K562 (cell line): Measurements from ENCODE around the gene BST1. TPM values are rescaled to one million over a fixed set of nuclear protein-coding genes. Genes with fewer than 3 reads are reported as not detected.

Experiments
- FOXA3 ChIP-seq, 2 experiments: fragments of 450-650 bp in 1 of 2; sonication (generic) in 1 of 2; formaldehyde crosslinking; IDR thresholded peaks in 1 of 2; conservative IDR thresholded peaks in 1 of 2; 2 replicates each; pipeline versions ENCODE4 v1.4.0 to v1.8.0; 2020 to 2022; ENCODE audit warnings: mild to moderate bottlenecking in 2 of 2, missing genetic modification reagents in 1 of 2
- FOXM1 ChIP-seq, 2 experiments: fragments of 450-650 bp in 1 of 2; sonication (generic) in 1 of 2; formaldehyde crosslinking in 1 of 2; IDR thresholded peaks; 2 replicates each; pipeline versions ENCODE4 v1.6.1 to v1.9.0; 2017 to 2022; ENCODE audit warnings: low read depth in 2 of 2, mild to moderate bottlenecking in 2 of 2, missing genetic modification reagents in 1 of 2, moderate library complexity in 1 of 2
- MCM7 ChIP-seq, 2 experiments: fragments of 450-650 bp; IDR thresholded peaks; 2 replicates each; pipeline ENCODE4 v1.6.1; 2016 to 2018
- PCBP1 ChIP-seq: fragments of 200-400 bp; formaldehyde crosslinking; IDR thresholded peaks from 2 replicates; pipeline ENCODE4 v1.6.1; 2018; ENCODE audit warnings: mild to moderate bottlenecking, low read depth, low read length; ENCODE audit not compliant: poor library complexity, severe bottlenecking
- PTRF ChIP-seq: fragments of 450-650 bp; IDR thresholded peaks from 2 replicates; pipeline ENCODE4 v1.6.1; 2016; ENCODE audit warnings: mild to moderate bottlenecking, missing genetic modification characterization, missing compliant biosample characterization
- PURB ChIP-seq: sonication (generic); formaldehyde crosslinking; IDR thresholded peaks from 2 replicates; pipeline ENCODE4 v1.9.0; 2021; ENCODE audit warnings: low read depth, mild to moderate bottlenecking, missing genetic modification reagents
- STAT5A ChIP-seq: IDR thresholded peaks from 2 replicates; pipeline ENCODE4 v1.6.1; 2012; ENCODE audit warnings: low read length, inconsistent platforms, borderline replicate concordance
- TEAD4 ChIP-seq, 2 experiments: sonication (generic) in 1 of 2; formaldehyde crosslinking in 1 of 2; IDR thresholded peaks; 2 replicates each; pipeline versions ENCODE4 v1.6.1 to v1.8.0; 2012 to 2022; ENCODE audit warnings: borderline replicate concordance in 1 of 2, inconsistent platforms in 1 of 2, low read length in 1 of 2, mild to moderate bottlenecking in 1 of 2, missing genetic modification reagents in 1 of 2
- ZBTB26 ChIP-seq: fragments of 450-650 bp; formaldehyde crosslinking; IDR thresholded peaks from 2 replicates; pipeline ENCODE4 v1.4.0; 2022; ENCODE audit warnings: missing genetic modification characterization
- ZNF584 ChIP-seq: fragments of 200-800 bp; sonication (Bioruptor generic); IDR thresholded peaks from 2 replicates; pipeline ENCODE4 v1.6.1; 2016; ENCODE audit warnings: low read depth, mild to moderate bottlenecking, missing genetic modification characterization, missing compliant biosample characterization
- polyA plus RNA-seq, 8 experiments: library from polyadenylated mRNA; depleted of rRNA in 4 of 8; stranded (reverse) in 5 of 8; unstranded in 3 of 8; fragments of >200 nt; fragmentation: Nextera tagmentation in 2 of 8; fragmentation: Illumina TruSeq in 1 of 8; extraction: Ambion mirVana in 2 of 8; extraction: Trizol in 1 of 8; gene quantifications; 2 replicates each; pipeline versions ENCODE4 v1.2.1 to v1.2.3, GENCODE V29; 2011 to 2014; ENCODE audit warnings: inconsistent platforms in 1 of 8, missing spikeins in 1 of 8
- total RNA-seq, 7 experiments: library from RNA; depleted of rRNA in 6 of 7; stranded (reverse); fragments of >200 nt in 6 of 7; fragmentation: Illumina TruSeq in 2 of 7; extraction: Trizol in 2 of 7; gene quantifications; 2 replicates each; pipeline versions ENCODE4 v1.2.1 to v1.2.3, GENCODE V29; 2011 to 2021; ENCODE audit warnings: low replicate concordance in 1 of 7
- TF ChIP-seq, protein P1 (sequence below): fragments of 450-650 bp; IDR thresholded peaks from 2 replicates; pipeline ENCODE4 v1.6.1; 2016; ENCODE audit warnings: borderline replicate concordance
- TF ChIP-seq, protein P2 (sequence below), 2 experiments: fragments of 450-650 bp in 1 of 2; sonication (generic) in 1 of 2; formaldehyde crosslinking in 1 of 2; IDR thresholded peaks; 2 replicates each; pipeline versions ENCODE4 v1.7.1 to v1.9.0; 2016 to 2022; ENCODE audit warnings: inconsistent platforms in 1 of 2, mild to moderate bottlenecking in 1 of 2, missing genetic modification reagents in 1 of 2

The BST1 gene
- total and polyA plus RNA-seq, 9 of the 15 experiments (the other 6 are each of a cell fraction or from before 2014, with no cell fraction given): 0.04 to 0.38 (median 0.07) TPM; not detected in 6

GRCh38 chr4:15653420-15653819 lies 49.4 kb upstream of the BST1 start (continued):
- TF ChIP-seq, protein P1, sequence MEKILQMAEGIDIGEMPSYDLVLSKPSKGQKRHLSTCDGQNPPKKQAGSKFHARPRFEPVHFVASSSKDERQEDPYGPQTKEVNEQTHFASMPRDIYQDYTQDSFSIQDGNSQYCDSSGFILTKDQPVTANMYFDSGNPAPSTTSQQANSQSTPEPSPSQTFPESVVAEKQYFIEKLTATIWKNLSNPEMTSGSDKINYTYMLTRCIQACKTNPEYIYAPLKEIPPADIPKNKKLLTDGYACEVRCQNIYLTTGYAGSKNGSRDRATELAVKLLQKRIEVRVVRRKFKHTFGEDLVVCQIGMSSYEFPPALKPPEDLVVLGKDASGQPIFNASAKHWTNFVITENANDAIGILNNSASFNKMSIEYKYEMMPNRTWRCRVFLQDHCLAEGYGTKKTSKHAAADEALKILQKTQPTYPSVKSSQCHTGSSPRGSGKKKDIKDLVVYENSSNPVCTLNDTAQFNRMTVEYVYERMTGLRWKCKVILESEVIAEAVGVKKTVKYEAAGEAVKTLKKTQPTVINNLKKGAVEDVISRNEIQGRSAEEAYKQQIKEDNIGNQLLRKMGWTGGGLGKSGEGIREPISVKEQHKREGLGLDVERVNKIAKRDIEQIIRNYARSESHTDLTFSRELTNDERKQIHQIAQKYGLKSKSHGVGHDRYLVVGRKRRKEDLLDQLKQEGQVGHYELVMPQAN: peak; percentile 39; the same call in 1 of the 2 replicates
- 0 out of 2 replicates have a peak, but pooled peaks have one; percentile 0 for TF ChIP-seq TEAD4 (IDR thresholded peaks at IDR 0.05; ENCODE audit: low read length)
- TF ChIP-seq TEAD4 (CRISPR knock-in tag; IDR thresholded peaks at IDR 0.05; ENCODE audit: borderline replicate concordance): no peak
- no peak for TF ChIP-seq PURB (CRISPR knock-in tag)
- TF ChIP-seq ZBTB26 (CRISPR knock-in tag): no peak
- 0 out of 2 replicates have a peak, but pooled peaks have one; percentile 14 for TF ChIP-seq FOXM1 (IDR thresholded peaks at IDR 0.05; ENCODE audit: low read depth)
- TF ChIP-seq FOXM1 (CRISPR knock-in tag; IDR thresholded peaks at IDR 0.05; ENCODE audit: low read depth): no peak
- no peak for TF ChIP-seq ZNF584 (CRISPR knock-in tag)
- no peak for TF ChIP-seq MCM7 (IDR thresholded peaks at IDR 0.05)
- no peak for TF ChIP-seq PTRF (tag)
- TF ChIP-seq STAT5A: no peak
- TF ChIP-seq, protein P2, sequence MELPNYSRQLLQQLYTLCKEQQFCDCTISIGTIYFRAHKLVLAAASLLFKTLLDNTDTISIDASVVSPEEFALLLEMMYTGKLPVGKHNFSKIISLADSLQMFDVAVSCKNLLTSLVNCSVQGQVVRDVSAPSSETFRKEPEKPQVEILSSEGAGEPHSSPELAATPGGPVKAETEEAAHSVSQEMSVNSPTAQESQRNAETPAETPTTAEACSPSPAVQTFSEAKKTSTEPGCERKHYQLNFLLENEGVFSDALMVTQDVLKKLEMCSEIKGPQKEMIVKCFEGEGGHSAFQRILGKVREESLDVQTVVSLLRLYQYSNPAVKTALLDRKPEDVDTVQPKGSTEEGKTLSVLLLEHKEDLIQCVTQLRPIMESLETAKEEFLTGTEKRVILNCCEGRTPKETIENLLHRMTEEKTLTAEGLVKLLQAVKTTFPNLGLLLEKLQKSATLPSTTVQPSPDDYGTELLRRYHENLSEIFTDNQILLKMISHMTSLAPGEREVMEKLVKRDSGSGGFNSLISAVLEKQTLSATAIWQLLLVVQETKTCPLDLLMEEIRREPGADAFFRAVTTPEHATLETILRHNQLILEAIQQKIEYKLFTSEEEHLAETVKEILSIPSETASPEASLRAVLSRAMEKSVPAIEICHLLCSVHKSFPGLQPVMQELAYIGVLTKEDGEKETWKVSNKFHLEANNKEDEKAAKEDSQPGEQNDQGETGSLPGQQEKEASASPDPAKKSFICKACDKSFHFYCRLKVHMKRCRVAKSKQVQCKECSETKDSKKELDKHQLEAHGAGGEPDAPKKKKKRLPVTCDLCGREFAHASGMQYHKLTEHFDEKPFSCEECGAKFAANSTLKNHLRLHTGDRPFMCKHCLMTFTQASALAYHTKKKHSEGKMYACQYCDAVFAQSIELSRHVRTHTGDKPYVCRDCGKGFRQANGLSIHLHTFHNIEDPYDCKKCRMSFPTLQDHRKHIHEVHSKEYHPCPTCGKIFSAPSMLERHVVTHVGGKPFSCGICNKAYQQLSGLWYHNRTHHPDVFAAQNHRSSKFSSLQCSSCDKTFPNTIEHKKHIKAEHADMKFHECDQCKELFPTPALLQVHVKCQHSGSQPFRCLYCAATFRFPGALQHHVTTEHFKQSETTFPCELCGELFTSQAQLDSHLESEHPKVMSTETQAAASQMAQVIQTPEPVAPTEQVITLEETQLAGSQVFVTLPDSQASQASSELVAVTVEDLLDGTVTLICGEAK (IDR thresholded peaks at IDR 0.05): peak; percentile 15; the same call in 1 of the 2 replicates
- TF ChIP-seq, protein P2 (CRISPR knock-in tag; IDR thresholded peaks at IDR 0.05): no peak
- no peak for TF ChIP-seq FOXA3 (CRISPR knock-in tag; conservative IDR thresholded peaks at IDR 0.05 in 1 of 2, IDR thresholded peaks at IDR 0.05 in 1 of 2)
- TF ChIP-seq PCBP1: no peak
